RPMI8226 (cell line): ENCODE measurements around the gene PSAP.

Experiments
- DNase-seq: peaks from one replicate; pipeline ENCODE4 v3.0.0-alpha.2; 2015

Gene PSAP

DNA sequence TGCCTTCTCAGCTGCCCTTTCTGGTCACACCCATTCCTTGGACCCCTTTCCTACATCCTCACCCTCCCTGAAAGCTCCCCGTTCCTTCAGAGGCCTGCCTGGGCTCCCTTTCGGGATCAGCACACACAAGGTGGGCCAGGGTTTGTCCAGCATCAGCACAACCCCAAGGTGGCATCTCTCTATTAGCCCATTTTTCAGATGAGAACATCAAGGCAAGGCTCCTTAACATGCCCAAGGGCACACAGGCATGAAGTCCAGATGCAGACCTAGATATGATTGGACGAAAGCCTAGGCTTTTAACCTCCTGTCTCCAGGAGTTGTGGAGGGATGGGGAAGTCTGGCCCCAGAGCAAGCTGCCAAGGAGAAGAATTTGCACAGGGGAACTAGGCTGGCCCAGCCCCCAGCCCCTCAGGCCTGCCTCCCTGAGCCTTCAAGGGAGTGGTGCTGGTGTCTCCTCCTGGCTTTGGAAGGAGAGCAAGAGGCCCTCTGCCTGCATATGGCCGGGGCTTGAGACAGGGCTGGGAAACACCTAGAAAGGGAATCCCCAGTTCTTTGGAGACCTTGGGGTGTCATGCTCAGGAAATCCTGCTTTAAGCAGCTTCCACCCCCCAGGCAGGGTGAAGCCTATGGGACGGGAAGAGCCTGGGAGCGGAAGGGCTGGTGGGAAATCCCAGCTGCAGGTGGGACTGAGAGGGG, 68.7 kb downstream of the PSAP start:
- no peak for DNase-seq

DNA sequence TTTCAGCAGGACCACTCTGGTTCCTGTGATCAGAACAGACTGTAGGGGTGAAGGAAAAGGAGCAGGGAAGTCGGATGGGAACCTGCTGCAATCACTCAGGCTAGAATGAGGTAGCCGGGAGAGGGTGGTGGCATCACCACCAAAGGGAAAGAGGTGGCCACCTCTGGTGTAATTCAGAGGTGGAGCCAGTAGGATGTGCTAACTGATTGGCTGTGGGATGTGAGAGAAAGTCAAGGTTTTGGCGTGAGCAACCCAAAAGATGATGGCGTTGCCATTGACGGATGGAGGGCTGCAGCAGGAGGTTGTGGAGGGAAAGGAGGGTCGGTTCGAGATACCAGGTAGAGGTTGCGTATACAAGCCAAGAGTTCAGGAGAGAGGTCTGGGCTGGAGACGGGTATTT, 70.3 kb downstream of the PSAP start:
- DNase-seq = no peak

DNA sequence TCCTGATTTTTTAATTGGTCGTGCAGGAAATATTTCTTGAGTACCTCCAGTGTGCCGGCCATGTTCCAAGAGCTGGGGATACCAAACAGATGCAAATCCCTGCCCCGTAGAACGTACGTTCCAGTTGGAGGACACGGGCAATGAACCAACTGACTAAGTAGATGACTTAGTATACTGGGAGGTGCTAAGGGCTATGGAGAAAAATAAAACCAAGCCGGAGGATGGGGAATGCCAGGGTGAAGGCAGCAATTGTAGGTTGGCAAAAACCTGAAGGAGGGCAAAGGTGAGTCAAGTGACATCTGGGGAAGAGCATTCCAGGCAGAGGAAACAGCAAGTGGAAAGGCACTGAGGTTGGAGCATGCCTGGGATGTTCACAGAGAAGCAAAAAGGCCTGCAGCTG, 70.9 kb downstream of the PSAP start:
- DNase-seq = no peak

DNA sequence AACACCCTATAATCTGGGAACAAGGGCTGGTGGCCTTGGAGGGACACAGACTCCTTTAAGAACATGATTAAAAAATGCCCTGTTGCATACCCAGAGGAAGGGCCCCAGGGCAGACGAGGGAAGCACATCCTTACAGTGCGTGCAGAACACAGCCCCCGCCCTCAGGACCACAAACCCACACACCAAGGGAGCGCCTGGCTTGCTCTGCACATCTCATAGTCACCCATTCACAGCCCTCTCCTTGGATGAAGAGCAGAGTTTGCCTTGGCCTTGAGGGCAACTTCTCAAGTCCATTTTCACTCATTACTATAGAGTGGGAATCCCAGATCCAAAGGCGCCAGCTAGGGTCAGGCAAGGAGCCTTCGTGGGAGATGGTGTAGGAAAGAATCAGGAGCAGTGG, 71.4 kb downstream of the PSAP start:
- DNase-seq = no peak

DNA sequence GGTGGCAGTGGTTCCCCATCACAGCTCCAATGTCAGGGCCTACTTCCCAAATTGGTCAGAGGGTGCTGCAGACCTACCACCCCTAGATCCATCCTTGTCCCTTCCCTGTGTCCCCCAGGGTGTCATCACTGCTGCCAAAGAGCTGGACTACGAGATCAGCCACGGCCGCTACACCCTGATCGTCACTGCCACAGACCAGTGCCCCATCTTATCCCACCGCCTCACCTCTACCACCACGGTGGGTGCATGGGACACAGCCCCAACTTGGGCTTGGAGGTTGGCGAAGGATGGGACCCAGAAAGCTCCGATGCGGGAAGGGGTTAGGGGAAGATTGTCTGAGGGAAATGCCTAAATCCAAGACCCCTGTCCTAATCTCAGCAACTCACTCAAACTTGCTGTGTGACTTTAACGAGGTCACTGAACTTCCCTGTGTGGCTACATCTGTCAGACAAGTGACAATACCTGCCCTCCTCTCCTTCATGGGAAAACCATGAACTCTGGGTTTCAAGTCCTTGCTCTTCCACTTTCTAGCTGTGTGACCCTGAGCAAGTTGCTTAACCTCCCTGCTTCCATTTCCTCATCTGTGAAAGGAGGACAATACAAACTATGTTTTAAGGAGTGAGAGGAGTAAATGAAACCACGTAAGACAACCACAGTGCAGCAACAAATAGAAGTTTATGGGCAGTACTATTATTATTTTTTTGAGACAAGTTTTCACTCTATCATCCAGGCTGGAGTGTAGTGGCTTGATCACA, 72.8 kb downstream of the PSAP start:
- no peak for DNase-seq

DNA sequence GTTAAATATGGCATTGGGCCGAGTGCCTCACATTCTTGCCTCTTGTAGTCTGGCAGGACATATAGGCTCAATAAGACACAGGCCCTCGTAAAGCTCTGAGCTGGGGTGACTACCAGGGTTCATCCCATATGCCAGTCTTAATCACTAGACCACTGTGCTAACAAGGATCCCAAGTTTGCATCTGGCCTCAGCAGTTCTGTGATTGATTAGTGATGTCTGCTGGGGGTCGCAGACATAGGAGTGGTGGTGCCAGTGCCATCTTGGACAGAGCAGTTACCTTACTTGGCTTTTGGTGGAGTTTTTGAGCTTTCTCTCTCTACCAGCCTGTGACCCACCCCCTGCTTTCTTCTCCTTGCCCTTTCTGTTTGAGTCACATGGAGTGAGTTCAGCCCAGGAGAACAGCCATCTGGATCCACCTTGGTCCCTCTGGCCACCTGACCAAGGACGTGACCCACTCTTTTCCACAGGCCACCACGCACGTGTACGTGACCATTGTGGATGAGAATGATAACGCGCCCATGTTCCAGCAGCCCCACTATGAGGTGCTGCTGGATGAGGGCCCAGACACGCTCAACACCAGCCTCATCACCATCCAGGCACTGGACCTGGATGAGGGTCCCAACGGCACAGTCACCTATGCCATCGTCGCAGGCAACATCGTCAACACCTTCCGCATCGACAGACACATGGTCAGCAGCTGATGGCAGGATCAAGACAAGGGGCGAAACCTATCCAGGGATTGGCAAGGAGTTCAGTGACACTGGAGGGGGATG, 73.7 kb downstream of the PSAP start:
- no peak for DNase-seq

DNA sequence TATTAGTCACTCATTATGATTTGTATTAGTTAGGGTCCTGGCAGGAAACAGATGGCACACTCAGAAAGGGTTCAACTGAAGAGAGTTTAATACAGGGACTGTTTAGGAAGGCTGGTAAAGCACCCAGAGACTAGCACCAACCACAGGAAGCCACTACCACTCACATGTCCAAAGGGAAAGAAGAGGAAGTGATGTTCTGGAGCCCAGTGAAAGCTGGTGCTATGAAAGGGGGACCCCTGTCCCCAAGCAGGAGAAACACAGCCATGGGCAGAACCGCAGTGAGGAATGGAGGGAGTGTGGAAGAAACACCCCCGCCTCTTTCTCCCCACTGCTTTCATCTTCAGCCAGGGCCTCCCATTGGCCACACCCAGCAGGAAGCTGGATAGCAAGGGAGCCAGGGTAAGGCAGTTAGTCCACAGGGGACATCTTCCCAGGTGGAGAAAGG, 74.5 kb downstream of the PSAP start:
- DNase-seq = no peak

DNA sequence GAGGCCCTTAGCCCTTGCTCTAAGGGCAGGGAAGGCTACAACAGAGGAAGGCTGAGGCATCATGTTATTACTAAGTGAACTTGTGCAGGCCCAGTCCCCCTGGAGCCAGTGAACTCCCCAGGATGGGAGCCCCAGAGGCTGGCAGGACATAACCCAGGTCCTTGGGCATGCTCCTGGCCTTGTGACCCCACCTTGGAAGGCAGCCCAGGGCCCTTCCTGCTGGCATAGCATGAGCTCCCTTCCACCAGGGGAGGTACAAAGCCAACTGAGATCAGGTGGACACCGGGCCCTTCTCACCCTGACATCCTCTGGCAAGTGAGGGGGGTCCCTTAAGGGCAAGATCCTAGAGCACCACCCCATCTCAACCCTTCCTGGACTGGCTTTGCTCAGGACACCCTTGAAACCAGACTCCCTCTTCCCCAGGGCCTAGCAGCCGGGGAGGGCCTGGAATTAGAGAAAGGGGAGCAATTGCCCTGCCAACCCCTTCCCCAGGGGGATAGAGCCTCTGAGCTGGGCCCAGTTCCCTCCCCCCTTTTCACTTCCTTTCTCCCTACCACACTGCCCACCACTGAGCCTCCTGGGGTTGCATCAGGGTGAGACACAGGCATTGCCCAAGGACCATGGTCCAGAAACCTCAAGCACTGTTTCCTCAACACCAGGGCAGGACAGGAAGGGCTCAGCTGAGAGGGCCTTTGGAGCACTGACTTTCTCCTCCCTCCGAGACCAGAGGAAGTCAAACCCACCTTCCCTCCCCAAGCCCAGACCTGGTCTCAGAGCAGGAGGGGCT, 75.9 kb downstream of the PSAP start:
- DNase-seq = peak; percentile 39

DNA sequence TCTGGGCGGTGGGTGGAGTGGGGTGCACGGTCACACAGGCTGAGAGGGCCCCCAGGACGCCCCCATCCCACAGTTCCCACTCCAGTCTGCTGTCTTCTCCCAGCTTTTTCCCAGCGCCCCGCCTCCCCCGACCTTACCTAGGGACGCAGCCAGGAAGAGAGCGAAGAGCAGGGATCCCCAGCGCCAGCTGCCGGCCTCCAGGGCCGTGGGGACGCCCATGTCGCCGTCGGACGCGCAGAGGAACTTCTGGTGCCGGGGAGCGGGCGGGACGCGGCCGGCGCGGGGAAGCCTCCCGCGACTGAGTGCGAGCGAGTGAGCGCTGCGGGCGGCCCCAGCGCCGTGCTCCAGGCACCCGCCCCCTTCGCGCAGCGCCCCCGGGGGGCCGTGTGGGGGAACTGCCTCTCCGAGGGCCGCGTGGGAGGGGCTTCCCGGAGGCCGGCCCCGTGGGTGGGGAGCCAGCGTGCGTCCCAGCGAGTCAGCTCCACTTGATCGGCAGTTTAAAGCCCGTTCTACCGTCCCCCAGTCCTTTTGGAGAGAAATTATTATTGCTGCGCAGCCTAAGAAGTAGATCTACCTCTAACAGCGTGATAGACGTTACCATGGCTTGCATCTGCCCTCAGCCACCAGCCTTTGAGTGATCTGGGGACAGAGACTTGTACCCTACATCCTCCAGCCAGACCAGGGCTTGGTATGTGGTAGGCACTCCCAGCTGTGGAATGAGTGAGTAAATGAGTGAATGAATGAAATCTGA, 77.7 kb downstream of the PSAP start, which contains the start of gene VSIR:
Gene VSIR (minus strand): TSS at position 300 of the 751 bp plus-strand sequence. CDS start 81 bp downstream, at position 219.
- DNase-seq = peak; percentile 87

DNA sequence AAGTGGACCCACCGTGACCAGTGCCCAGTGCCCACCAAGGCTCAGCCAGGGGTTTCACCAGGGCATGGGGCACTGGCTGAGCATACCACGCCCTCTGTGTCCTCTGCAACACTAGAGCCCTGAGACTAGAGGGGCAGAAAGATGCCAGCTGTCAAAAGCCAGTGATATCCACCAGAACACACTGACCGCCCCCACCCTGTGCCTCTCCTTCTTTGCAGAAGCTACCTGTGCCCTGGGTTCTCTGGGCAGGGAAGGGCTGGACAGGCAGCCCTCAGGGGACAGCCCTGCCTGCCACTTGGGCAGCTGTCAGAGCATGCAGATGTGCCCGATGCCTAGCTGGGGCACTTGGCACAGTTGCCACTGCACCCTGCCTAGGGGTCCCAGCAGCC, 78.2 kb downstream of the PSAP start:
- no peak for DNase-seq

DNA sequence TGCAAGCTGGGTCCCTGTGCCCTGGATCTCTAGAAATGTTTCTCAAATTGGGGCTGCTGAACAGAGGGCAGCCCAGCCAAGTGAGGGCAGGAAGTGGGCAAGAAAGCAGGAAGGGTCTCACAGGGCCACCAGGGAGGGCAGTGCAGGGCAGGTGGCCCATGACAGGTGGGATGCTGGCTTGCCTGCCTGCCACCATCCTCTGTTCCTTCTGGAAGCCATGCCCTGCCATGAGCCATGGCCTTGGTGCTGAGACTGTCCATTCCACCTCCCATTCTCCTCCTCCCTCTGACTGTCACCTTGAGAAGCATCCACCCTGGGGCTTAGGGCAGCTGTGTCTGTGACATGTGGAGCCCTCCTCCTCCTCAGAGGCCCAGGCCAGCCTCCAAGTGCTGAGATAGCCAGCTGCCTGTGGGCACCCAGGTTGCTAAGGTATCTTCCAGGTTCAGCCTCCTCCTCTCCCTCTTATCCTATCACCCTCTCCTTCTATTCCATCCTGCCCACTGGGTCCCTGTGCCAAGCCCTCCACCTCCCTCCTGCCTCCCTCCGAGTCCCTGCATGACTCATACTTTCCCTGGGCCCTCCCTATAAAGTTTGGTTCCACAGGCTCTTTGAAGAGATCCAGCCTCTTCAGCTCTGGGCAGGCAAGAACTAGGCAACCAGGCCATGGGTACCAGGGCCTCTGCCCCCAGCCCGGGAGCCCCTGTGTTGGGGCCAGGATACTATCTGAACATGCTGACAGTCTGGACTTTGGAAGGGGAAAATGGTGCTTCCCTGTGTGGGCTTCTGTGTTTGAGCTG, 79.0 kb downstream of the PSAP start:
- DNase-seq = no peak

DNA sequence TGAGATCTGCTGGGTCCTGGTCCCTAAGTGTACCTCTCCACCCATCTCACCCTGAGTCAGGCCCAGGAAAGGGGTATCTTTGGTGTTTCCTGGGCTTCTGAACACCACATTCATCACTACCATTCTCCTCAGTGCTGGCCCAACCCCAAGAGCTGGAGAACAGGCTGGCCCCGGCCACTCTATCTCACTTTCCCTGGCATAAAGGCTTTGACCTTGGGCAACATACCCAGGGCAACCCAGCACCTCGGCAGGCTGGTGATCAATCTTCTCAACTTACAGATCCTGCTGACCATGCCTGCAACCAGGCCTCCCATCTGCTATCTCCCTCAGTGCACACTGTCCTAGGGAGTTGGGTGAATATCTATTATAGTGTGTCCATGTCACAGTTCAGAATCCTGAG, 79.8 kb downstream of the PSAP start:
- DNase-seq = no peak

DNA sequence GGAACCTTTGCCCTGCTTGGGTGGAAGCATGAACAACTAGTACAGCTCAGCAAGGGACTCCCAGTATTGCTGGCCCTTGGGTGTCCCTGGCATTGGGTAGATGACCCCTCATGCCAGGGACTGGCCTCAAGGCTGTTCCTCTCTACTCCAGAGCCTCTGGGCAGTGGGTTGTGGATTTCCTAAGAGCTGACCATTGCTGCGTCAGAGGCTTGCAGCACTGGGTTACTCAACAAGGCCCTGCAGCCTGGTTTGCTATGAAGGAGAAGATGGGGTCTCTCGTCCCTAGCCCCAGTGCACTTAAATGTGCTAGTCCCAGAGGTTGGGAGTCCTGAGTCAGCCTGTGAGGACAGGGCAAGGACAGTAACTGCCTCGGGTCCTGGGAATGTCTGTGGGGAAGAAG, 80.3 kb downstream of the PSAP start:
- no peak for DNase-seq

DNA sequence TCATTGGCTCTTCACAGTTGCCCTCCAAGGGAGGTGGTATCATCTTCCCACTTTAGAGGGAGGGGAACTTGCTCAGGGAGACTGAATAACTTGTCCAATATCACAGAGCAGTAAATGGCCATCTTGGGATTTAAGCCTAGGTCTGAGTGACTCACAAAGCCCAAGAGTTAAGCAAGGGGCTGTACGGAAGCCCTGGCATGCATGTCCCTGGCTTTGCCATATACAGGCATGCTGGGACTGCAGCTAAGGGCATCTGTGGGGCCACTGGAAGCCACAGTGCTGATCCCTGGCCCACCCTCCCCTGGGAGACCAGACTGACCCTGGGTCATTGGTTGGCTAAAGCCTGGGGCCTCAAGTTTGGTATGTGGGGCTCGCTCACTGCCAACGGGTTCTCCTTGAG, 80.8 kb downstream of the PSAP start:
- DNase-seq = no peak

DNA sequence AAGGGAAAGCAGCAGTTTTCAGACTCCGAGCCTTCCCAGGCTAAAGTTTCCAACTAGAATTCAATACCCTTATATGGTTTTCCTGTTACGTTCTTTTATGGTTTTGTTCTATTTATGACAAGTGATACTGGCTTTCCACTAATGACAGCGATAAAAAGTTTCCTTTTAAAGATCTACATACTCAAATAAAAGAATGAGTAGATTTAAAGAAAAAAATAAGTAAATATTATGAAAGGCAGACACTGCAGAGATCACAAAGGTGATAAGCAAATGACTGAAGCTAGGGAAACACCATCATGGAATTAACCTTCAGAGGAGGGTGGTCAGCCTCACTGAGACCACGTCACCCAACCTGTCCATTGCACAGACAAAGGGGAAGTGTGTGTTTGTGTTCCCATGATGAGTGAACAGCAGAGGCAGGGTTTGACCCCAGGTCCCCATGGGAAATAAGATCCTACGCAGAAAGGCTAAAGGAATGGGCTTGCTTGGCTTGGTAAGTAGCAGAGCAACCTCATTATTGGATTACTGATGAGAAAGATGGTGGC, 81.7 kb downstream of the PSAP start:
- DNase-seq = no peak

DNA sequence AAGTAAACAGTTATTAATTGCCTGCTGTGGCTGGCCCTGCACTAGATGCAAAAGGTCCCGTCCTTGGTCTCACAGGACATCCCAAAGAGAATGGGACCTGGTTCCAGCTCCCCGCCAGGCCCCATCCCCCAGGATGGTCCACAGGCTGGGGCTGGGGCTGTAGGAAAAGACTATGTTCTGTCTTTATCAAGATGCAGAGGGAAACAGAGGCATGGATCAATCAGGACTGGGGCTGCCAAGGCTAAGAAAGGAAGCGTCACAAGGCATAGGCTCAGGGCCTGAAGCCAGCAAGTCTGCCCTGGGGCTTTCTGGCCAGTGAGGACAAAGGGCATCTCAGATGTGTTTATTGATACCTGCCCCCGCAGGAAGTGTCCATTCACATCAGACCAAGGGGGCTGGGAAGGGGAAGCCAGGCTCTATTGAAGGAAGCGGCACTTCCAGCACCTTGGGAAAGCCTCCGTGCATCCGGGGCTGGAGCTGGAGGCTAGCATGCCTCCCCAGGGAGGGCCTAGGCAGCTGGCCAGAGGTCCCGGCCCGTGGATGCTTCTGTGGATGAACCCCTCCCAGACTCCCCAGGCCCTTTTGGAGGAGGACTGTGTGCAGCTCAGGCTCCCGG, 83.5 kb downstream of the PSAP start:
- DNase-seq = no peak

DNA sequence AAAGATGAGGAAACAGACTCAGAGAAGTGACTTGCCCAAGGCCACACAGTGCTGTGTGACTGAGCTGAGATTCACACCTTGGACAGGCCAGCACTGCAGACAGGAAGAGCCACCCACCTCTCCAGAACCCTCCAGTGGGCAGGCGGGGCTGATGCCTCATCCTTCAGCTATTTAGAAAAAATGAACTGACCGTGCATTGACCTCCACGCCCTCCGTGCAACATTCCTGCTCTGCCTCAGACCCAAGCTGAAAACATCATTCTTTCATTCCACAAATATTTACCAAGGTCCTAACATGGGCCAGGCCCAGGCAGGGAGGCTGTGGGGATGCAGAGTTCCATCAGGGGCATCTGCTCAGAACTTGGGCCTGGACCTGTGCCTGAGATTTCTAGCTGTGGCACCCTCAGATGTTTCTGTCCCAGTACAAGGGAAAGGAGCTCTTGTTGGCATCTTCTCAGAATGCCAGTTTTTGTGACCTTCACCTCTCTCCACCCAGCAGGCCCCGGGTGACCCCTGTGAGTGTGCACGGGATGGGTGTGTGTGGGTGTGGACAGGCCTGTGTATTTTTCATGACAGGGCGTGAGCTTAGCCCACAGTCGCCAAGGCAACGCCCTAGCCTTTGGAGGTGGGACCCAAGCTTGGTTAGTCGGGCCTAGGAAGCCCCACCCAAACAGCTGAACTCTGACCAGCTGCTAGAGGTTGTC, 84.2 kb downstream of the PSAP start:
- DNase-seq = no peak
